D721Med (cell line): ENCODE data around the gene C1orf35.

Experiments used
- DNase-seq: peaks from one replicate; pipeline ENCODE4 v3.0.0; 2011; ENCODE audit warnings: low spot score; ENCODE audit not compliant: insufficient read length
- FAIRE-seq: peaks from 2 replicates; lab custom pipeline; 2011; peaks lifted over from hg19 to GRCh38; lab: Jason Lieb, UNC
- TF ChIP-seq, protein P1 (sequence below): IDR thresholded peaks from 2 replicates; pipeline ENCODE4 v1.5.1; 2012; ENCODE audit warnings: mild to moderate bottlenecking, control low read depth; ENCODE audit not compliant: insufficient read depth; ENCODE audit errors: missing control alignments

Gene C1orf35

DNA sequence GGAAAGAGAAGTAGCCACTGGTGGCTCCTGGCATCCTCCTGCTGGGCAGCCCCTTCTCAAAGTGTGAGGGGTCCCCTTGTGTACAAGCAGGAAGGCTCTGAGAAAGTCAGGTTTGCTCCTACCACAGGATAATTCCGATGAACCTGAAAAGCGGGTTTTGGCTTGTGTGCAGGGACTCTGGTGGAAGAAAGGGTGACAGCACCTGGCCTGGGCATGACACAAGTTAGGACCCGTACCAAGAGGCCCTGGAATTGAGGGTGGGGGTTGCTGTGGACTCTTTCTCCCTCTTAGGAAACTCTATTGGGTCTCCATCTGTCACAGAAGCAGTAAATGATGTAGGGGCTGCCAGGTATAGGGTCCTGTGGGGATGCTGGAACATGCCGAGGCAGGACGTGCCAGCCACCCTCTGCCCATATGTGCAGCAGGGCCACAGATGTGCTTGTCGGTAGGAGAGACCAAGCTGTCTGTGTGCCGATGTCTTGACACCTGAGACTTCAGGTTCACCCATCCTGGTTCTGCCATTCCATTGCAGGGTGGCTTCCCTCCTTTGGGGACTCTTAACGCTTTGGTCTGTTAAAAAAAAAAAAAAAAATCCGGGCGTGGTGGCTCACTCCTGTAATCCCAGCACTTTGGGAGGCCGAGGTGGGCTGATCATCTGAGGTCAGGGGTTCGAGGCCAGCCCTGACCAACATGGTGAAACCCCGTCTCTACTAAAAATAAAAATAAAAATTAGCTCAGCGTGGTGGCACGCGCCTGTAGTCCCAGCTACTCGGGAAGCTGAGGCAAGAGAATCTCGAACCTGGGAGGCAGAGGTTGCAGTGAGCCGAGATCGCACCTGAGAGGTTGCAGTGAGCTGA, 9.8 kb downstream of the C1orf35 start:
- TF ChIP-seq, protein P1, sequence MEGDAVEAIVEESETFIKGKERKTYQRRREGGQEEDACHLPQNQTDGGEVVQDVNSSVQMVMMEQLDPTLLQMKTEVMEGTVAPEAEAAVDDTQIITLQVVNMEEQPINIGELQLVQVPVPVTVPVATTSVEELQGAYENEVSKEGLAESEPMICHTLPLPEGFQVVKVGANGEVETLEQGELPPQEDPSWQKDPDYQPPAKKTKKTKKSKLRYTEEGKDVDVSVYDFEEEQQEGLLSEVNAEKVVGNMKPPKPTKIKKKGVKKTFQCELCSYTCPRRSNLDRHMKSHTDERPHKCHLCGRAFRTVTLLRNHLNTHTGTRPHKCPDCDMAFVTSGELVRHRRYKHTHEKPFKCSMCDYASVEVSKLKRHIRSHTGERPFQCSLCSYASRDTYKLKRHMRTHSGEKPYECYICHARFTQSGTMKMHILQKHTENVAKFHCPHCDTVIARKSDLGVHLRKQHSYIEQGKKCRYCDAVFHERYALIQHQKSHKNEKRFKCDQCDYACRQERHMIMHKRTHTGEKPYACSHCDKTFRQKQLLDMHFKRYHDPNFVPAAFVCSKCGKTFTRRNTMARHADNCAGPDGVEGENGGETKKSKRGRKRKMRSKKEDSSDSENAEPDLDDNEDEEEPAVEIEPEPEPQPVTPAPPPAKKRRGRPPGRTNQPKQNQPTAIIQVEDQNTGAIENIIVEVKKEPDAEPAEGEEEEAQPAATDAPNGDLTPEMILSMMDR, result no peak
- FAIRE-seq, result no peak
- DNase-seq, result peak; percentile 21

DNA sequence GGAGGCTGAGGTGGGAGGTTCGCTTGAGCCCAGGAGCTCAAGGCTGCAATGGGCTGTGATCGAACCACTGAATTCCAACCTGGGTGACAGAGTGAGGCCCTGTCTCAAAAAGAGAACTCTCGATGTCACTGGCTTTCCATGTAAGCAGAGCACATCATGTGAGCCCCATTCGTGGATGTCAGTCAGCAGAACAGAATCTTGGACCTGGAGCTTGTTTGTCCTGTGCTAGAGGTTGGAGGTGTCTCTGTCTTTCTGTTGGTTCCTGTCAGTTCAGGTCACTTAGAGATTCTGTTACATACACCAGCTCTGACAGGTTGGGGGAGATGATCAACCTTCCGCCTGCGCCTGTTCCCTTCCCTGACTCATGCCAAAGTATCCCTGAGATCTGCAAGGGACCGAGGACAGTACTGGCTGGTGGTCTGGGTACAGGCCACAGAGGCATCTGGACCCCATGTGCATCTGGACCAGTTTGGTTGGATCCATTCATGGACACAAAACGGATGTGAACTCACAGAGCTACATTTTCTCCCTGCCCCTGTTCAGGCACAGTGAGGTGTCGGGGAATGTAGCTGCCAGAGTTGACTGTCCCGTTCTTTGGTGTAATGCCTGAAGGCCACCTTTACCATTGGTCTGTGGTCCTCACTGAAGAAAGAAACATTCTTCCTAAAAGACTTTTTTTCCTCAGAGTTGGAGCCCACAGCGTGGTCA, 10.6 kb downstream of the C1orf35 start:
- TF ChIP-seq, protein P1, result no peak
- DNase-seq (peak; percentile 15), FAIRE-seq (no peak)

- TF ChIP-seq, protein P1, result no peak
- no peak for FAIRE-seq
- peak; percentile 16 for DNase-seq
Measured at GRCh38 chr1:228091084-228091483, 12.0 kb downstream of the C1orf35 start.

DNA sequence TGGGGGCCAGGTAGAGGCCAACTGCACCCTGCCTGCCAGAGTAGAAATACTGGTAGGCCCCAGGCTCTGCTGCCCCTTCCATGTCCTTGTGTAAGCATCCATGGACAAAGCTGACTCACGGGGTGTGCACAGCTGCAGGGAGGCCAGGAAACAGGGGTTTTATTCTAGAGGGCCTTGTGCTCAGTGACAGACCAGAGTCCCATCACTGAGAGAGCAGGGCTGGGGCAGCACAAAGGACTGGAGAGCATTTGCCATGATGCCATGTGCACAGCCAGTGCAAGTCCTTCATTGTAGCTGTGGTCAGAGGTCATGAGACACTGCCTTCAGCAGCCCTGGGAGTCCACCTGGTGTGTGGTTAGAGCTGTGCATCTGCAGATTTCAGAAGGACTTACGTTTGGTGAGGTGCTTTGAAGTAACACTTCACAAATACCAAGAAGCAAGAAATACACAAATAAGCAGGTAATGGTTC, 12.5 kb downstream of the C1orf35 start:
- no peak for FAIRE-seq
- DNase-seq, result peak; percentile 25

DNA sequence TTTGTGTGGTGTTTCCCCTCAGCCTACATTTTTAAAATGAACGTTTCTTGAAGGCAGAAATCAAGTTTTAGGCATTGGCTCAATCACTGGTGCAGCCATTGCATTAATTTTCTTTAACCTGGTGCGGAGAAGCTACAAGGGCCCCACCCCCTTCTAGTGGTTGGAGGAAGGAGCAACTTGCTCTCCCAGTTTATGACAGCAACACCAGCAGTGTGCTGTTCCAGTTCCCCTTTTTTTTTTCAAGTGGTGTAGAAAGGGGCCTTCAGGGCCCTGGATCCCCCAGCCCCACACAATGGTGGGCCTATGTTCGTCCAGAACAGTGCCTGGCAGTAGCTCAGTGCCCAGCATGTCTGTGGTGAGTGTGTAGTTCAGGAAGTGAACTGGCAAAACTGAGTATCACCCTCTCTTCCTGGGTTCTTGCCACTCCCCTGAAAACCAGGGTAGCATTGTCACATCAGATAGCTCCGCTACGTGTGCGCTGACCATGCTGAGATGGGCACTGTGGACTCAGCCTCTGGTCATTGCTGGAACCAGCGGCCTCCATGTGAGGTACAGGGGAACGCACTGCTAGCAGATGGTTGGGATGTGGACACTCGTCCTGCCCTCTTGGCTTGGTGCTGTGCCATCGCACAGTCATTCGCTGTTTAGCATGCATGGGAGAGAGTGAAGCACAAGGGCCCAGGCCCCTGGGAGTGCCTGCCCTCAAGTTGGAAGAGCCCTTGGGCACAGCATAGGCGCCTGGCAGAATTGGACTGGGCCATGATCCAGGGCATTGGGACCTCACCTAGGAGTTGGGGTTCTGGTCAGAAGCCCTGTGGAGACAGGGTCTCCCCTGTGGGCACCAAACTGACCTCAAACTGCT, 13.4 kb downstream of the C1orf35 start:
- no peak for DNase-seq
- no peak for FAIRE-seq
- TF ChIP-seq, protein P1, result no peak

More for the DNA sequence above, 12.5 kb downstream of the C1orf35 start:
- TF ChIP-seq, protein P1, result no peak

GRCh38 chr1:228088586-228089498, 14.3 kb downstream of the C1orf35 start:
- TF ChIP-seq, protein P1, result no peak
- DNase-seq (no peak), FAIRE-seq (no peak)
